Amygdala (tissue), 56 donors: ENCODE measurements around the gene MRPL45.

ENCODE experiments used
- DNase-seq, 56 donors: peaks; one replicate each; lab custom pipeline; 2025; lab: John Stamatoyannopoulos, UW

MRPL45 gene

GRCh38 chr17:38324141-38324697, 27.3 kb downstream of the MRPL45 start:
- peak in 1 of 56 donors; percentile 33 for DNase-seq

DNA sequence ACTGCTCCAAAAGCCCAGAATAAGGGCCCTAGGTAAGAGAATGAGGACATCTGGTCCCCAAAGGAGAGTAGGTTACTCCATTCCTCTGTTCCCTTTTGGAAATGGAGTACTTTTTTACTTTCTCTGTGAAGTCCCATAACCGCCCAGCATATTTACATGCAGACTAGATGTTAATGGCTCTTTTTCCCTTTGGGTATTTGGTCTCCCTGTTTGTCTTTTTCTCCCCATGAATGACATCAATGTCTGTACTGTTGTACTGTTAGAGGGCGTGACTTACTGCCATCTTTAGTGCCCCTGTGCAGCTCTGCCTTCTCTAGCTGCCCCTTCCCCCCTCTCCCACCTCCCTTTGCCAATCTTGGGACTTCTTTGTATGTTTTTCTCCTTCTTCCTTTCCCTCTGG, 27.8 kb downstream of the MRPL45 start:
- no peak for DNase-seq

GRCh38 chr17:38325221-38325851, 28.4 kb downstream of the MRPL45 start:
- peak in 8 of 56 donors; percentile 12 to 40 (median 27) for DNase-seq

- peak in 14 of 56 donors; percentile 10 to 59 (median 28) for DNase-seq
These were observed 30.2 kb downstream of the MRPL45 start for GRCh38 chr17:38326996-38327792.

- DNase-seq = no peak
These were observed 31.0 kb downstream of the MRPL45 start for GRCh38 chr17:38327936-38328335.

DNA sequence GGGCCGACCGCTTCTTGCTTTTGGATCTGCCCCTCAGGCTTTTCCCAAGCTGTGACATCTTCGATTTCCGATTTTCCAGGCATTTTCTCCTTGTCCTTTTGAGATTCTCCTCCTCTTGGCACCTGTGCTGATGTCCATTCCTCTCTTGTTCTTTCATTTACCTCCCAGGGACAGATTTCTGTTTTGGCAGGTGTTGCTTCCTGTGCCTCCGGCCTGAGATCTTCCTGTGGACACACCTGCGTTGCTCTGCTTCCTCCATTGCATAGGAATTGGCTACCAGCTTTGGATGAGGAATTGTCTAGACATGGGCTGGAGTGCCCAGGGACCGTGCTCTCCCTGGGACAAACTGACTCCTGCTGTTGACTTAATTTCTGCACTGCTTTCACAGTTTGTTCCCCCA, 31.7 kb downstream of the MRPL45 start:
- DNase-seq = no peak

- DNase-seq = no peak
These were observed 32.3 kb downstream of the MRPL45 start for GRCh38 chr17:38329284-38329683.

DNA sequence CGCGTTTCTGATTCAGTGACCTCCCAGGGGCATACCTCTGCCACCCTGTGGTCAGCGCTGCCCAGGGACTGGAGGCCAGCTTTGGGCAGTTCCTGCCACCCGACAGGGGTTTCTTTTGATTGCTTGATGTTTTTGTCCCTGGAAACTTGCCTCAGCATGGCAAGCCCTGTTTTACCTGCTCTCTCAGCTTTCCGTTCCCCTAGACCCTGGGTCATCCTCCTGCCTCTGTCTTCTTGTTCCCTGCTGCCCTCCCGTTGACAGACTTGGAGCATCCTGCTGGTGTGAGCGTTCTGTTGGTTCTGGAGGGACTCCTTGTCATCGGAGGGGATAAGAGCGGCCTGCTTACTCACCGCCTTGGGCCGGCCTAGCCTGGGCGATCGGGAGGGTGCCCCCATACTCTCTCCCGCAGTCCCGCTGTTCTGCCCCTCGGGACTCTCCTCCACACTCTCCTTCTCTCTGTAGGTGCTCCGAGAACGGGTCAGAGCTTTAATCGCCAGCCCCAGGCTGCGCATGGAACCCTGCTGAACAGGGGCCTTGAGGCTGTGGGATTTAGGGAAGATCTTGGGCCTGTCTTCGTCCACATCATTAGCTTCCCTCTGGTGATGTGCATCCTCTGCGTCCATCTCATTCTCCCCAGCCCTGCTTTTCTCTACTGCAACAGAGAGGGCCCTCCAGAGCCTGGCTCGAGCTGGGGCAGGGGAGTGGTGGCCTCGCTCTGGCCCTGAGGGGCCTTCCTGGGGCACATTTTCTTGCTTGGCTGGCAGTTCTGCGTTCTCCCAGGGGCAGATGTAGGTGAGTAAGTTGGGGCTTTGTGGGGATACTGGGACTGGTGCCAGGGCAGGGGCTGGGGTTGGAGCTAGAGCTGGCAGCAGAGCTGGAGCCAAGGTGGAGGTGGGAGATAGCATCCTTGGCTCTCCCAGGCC, 33.1 kb downstream of the MRPL45 start:
- no peak for DNase-seq

GRCh38 chr17:38330941-38331411, 34.0 kb downstream of the MRPL45 start:
- DNase-seq = no peak

DNA sequence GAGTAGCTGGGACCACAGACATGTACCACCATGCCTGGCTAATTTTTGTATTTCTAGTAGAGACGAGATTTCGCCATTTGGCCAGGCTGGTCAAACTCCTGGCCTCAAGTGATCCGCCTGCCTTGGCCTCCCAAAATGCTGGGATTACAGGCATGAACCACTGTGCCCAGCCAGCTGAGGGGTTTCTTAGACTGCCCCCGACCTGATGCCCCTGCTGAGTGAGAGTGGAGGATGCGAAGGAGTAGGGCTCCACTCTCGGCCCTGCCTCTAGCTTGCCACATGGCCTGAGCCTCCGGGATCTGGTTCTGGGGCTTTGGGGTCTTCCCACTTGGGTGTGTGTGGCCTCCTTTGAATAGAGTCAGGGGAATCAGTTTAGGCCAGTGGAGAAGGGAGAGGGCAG, 35.8 kb downstream of the MRPL45 start:
- DNase-seq = no peak

DNA sequence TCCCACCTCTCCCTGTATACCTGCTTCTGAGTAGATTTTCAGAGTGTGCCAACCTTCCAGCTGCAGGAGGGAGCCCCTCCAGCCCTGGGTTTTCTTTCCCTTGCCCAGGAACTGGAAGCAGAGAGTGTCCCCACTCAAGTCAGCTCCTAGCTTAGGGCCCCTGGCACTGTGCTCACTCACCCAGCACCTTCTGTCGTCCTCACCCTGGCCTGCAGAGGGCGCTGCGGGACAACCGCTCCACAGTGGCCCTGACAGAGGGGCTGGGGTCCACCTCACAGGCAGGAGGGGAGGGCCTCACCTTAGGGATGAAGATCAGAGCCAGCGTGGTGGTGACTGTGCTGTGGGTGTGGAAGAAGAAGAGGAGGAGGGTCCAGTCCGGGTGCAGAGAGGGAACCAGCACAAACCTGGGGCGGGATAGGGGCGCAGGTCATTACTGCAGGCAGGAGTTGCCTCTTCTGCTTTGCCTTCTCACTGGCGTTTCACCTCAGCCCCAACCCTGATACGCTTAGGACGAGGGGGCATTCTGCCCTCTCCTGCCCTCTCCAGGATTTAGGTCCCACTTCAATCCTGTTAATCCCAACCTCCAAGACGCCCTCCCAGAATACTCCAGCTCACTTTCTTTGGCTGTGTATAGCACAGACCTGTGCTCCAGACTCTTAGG, 36.8 kb downstream of the MRPL45 start:
- peak in 11 of 56 donors; percentile 8 to 56 (median 22) for DNase-seq

- no peak for DNase-seq
These were observed 37.8 kb downstream of the MRPL45 start for GRCh38 chr17:38334480-38335364.

GRCh38 chr17:38336838-38337237, 39.9 kb downstream of the MRPL45 start:
- DNase-seq = no peak

DNA sequence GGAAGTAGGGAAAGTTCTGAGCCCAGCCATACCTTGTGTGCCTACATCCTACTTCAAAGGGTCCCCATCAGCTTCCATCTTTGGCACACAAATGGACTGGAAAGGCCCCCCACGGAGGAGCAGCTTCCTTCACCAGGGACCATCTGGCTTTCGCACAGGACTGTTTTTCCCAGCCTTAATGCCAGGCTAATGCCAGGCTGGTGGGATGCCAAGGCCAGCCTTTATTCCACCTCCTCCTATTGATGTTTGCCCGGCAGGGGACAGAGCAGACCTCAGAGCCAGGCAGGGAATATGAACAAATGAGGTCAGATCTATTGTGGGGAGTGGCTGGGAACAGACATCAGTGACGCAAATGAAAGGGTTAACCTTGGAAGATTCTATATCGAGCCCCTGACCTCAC, 41.1 kb downstream of the MRPL45 start:
- peak in 10 of 56 donors; percentile 19 to 58 (median 30) for DNase-seq

- no peak for DNase-seq
These were observed 41.6 kb downstream of the MRPL45 start for GRCh38 chr17:38338535-38338934.

- no peak for DNase-seq
These were observed 42.9 kb downstream of the MRPL45 start for GRCh38 chr17:38339891-38340290.

- DNase-seq = peak in 53 of 56 donors; percentile 19 to 89 (median 64)
These were observed 44.2 kb downstream of the MRPL45 start for GRCh38 chr17:38341035-38341721.

GRCh38 chr17:38342886-38343607, 46.1 kb downstream of the MRPL45 start:
- DNase-seq = no peak
